WTC11 (cell line): Measurements from ENCODE around the gene ERF. TPM values are rescaled to one million over a fixed set of nuclear protein-coding genes. Genes with fewer than 3 reads are reported as not detected.

ENCODE experiments used
- ATAC-seq: fragments of 200-7000 bp; cut with Tn5 transposase; 2 replicates; pipeline ENCODE4 v1.10.0; 2021; ENCODE audit warnings: mild to moderate bottlenecking, moderate library complexity
- CTCF ChIA-PET: fragments of 300-600 bp; sonication (Branson Sonifier 250); formaldehyde crosslinking; loops from one replicate; lab custom pipeline; 2021; ENCODE audit warnings: antibody characterized with exemption; lab: Charles Lee
- POLR2A ChIA-PET: fragments of 350-600 bp; sonication (Branson Sonifier 250); formaldehyde crosslinking; loops from one replicate; lab custom pipeline; 2021; ENCODE audit warnings: antibody characterized with exemption; lab: Charles Lee
- DNase-seq: peaks from one replicate; pipeline ENCODE4 v3.0.0; 2021; ENCODE audit warnings: low spot score
- H3K27ac Mint-ChIP-seq: 2 replicates; pipeline ENCODE4 v1.8.0; 2021; ENCODE audit warnings: mixed read lengths
- H3K27me3 Mint-ChIP-seq: 2 replicates; pipeline ENCODE4 v1.8.0; 2021; ENCODE audit warnings: low read depth, mild to moderate bottlenecking, moderate library complexity, mixed read lengths
- H3K36me3 Mint-ChIP-seq: 2 replicates; pipeline ENCODE4 v1.8.0; 2021; ENCODE audit warnings: mixed read lengths
- H3K4me1 Mint-ChIP-seq: 2 replicates; pipeline ENCODE4 v1.8.0; 2022; ENCODE audit warnings: mixed read lengths
- H3K4me3 Mint-ChIP-seq: 2 replicates; pipeline ENCODE4 v1.8.0; 2021; ENCODE audit warnings: mild to moderate bottlenecking, moderate library complexity, mixed read lengths
- H3K9me3 Mint-ChIP-seq: 2 replicates; pipeline ENCODE4 v1.8.0; 2021; ENCODE audit warnings: mixed read lengths
- AFF4 ChIP-seq: sonication (generic); formaldehyde crosslinking; IDR thresholded peaks from 2 replicates; pipeline ENCODE4 v1.8.1; 2023; ENCODE audit warnings: mild to moderate bottlenecking, missing genetic modification reagents, borderline replicate concordance
- ATF3 ChIP-seq: sonication (generic); formaldehyde crosslinking; conservative IDR thresholded peaks from 2 replicates; pipeline ENCODE4 v1.8.1; 2022; ENCODE audit warnings: mild to moderate bottlenecking, missing genetic modification reagents
- HMGA2 ChIP-seq: fragments of 250-450 bp; sonication (Bioruptor Pico); IDR thresholded peaks from 2 replicates; pipeline ENCODE4 v1.4.0; 2021; ENCODE audit warnings: mild to moderate bottlenecking, moderate library complexity
- IRF2 ChIP-seq: sonication (generic); formaldehyde crosslinking; IDR thresholded peaks from 2 replicates; pipeline ENCODE4 v1.8.0; 2022; ENCODE audit warnings: low read depth, missing genetic modification reagents, borderline replicate concordance
- KAT7 ChIP-seq: sonication (generic); formaldehyde crosslinking; IDR thresholded peaks from 2 replicates; pipeline ENCODE4 v1.8.1; 2023; ENCODE audit warnings: missing genetic modification reagents, mild to moderate bottlenecking, borderline replicate concordance
- NFATC4 ChIP-seq: fragments of 250-450 bp; sonication (Bioruptor Pico); IDR thresholded peaks from 2 replicates; pipeline ENCODE4 v1.9.0; 2021; ENCODE audit warnings: mild to moderate bottlenecking
- NR1H2 ChIP-seq: sonication (generic); formaldehyde crosslinking; IDR thresholded peaks from 2 replicates; pipeline ENCODE4 v1.9.0; 2021; ENCODE audit warnings: mild to moderate bottlenecking, moderate library complexity, missing genetic modification reagents
- SP1 ChIP-seq: sonication (generic); formaldehyde crosslinking; conservative IDR thresholded peaks from 2 replicates; pipeline ENCODE4 v1.8.1; 2022; ENCODE audit warnings: missing genetic modification reagents
- ZNF263 ChIP-seq: sonication (generic); formaldehyde crosslinking; IDR thresholded peaks from 2 replicates; pipeline ENCODE4 v1.8.1; 2022; ENCODE audit warnings: low read depth, mild to moderate bottlenecking, moderate library complexity, missing genetic modification reagents
- ZNF423 ChIP-seq: fragments of 250-450 bp; sonication (Bioruptor Pico); IDR thresholded peaks from 2 replicates; pipeline ENCODE4 v2.1.2; 2022; ENCODE audit warnings: mild to moderate bottlenecking, moderate library complexity
- ZNF425 ChIP-seq: fragments of 250-450 bp; sonication (Bioruptor Pico); conservative IDR thresholded peaks from 2 replicates; pipeline ENCODE4 v1.9.0; 2021; ENCODE audit warnings: mild to moderate bottlenecking
- total RNA-seq: library from RNA; stranded (reverse); gene quantifications from 3 replicates; pipeline ENCODE4 v1.2.3, GENCODE V29; 2021
- TF ChIP-seq, protein P1 (sequence below): fragments of 250-450 bp; sonication (Bioruptor Pico); IDR thresholded peaks from 2 replicates; pipeline ENCODE4 v1.9.0; 2021; ENCODE audit warnings: moderate library complexity, mild to moderate bottlenecking, inconsistent platforms, borderline replicate concordance
- TF ChIP-seq, protein P2 (sequence below): sonication (generic); formaldehyde crosslinking; IDR thresholded peaks from 2 replicates; pipeline ENCODE4 v1.8.0; 2022; ENCODE audit warnings: mild to moderate bottlenecking, missing genetic modification reagents
- TF ChIP-seq, protein P3 (sequence below): sonication (generic); formaldehyde crosslinking; IDR thresholded peaks from 2 replicates; pipeline ENCODE4 v1.8.0; 2023; ENCODE audit warnings: missing genetic modification reagents, mild to moderate bottlenecking, borderline replicate concordance
- TF ChIP-seq, protein P4 (sequence below): fragments of 250-450 bp; sonication (Bioruptor Pico); IDR thresholded peaks from 2 replicates; pipeline ENCODE4 v1.8.0; 2021; ENCODE audit warnings: mild to moderate bottlenecking

The ERF gene
- total RNA-seq, 1 experiment from 2014 or later: 65.9 TPM

GRCh38 chr19:42292963-42293362, 38.0 kb upstream of the ERF start:
- no peak for DNase-seq
- ATAC-seq: no peak
- no peaks in the 10 kb centered on the region for H3K9me3 Mint-ChIP-seq
- H3K36me3 Mint-ChIP-seq: peaks cover 27% of the 10 kb centered on the region
- ChIA-PET POLR2A (interaction anchor here (0.6 kb wide), 1 partner anchor 52 kb away, joined by 3 read pairs; no protein-coding TSS in a partner anchor), CTCF (interaction anchor here (0.6 to 1.0 kb wide), 6 partner anchors 8 to 74 kb away, joined by 3 to 5 read pairs (median 3); partner anchors contain the start of gene PRR19)
- no peak for TF ChIP-seq ZNF263 (CRISPR knock-in tag)
- no peak for TF ChIP-seq IRF2 (CRISPR knock-in tag)
- H3K27me3 Mint-ChIP-seq: no peaks in the 10 kb centered on the region
- no peak overlapping the region for H3K4me3 Mint-ChIP-seq
- peaks cover 15% of the 10 kb centered on the region for H3K4me1 Mint-ChIP-seq
- no peak overlapping the region; the same call in 1 of the 2 replicates for H3K27ac Mint-ChIP-seq

DNA sequence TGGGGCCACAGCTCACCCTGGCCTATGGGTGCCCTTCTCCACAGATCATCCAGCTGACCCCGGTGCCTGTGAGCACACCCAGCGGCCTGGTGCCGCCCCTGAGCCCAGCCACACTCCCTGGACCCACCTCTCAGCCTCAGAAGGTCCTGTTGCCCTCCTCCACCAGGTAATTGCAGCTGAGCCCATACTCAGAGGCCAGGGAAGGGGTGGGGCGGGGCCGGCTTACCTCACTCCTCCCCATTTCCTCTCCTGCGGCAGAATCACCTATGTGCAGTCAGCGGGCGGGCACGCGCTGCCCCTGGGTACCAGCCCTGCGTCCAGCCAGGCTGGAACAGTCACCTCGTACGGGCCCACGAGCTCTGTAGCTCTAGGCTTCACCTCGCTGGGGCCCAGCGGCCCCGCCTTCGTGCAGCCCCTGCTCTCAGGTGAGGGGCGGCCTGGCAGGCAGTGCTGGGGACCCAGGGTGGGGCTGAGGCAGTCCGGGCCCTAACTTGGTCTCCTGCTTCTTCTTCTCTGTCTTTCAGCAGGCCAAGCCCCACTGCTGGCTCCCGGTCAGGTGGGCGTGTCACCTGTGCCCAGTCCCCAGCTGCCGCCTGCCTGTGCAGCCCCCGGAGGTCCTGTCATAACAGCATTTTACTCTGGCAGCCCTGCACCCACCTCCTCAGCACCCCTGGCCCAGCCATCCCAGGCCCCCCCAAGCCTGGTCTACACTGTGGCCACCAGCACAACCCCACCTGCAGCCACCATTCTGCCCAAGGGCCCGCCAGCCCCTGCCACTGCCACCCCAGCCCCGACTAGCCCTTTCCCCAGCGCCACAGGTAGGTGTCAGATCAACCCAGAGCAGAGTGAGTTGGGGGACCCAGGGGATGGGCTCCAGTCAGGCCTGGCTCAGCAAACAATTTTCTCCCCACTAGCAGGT, 37.4 kb upstream of the ERF start:
- Mint-ChIP-seq H3K9me3 (no peaks in the 10 kb centered on the region), H3K27me3 (no peaks in the 10 kb centered on the region), H3K27ac (peak overlapping the region; percentile 70), H3K36me3 (peaks cover 28% of the 10 kb centered on the region), H3K4me3 (no peak overlapping the region), H3K4me1 (peaks cover 15% of the 10 kb centered on the region)
- DNase-seq (no peak), ATAC-seq (no peak)
- CTCF ChIA-PET: interaction anchor here (0.5 to 2.7 kb wide), 3 partner anchors 10 to 74 kb away, joined by 3 to 11 read pairs (median 3); partner anchors contain the start of gene PRR19
- TF ChIP-seq HMGA2 (no peak), NFATC4 (CRISPR knock-in tag) (no peak), NR1H2 (CRISPR knock-in tag) (no peak), ZNF423 (CRISPR knock-in tag) (no peak)
- TF ChIP-seq, protein P1, sequence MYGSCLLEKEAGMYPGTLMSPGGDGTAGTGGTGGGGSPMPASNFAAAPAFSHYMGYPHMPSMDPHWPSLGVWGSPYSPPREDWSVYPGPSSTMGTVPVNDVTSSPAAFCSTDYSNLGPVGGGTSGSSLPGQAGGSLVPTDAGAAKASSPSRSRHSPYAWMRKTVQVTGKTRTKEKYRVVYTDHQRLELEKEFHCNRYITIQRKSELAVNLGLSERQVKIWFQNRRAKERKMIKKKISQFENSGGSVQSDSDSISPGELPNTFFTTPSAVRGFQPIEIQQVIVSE (CRISPR knock-in tag): no peak
- TF ChIP-seq, protein P2, sequence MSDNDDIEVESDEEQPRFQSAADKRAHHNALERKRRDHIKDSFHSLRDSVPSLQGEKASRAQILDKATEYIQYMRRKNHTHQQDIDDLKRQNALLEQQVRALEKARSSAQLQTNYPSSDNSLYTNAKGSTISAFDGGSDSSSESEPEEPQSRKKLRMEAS: no peak
- TF ChIP-seq, protein P3, sequence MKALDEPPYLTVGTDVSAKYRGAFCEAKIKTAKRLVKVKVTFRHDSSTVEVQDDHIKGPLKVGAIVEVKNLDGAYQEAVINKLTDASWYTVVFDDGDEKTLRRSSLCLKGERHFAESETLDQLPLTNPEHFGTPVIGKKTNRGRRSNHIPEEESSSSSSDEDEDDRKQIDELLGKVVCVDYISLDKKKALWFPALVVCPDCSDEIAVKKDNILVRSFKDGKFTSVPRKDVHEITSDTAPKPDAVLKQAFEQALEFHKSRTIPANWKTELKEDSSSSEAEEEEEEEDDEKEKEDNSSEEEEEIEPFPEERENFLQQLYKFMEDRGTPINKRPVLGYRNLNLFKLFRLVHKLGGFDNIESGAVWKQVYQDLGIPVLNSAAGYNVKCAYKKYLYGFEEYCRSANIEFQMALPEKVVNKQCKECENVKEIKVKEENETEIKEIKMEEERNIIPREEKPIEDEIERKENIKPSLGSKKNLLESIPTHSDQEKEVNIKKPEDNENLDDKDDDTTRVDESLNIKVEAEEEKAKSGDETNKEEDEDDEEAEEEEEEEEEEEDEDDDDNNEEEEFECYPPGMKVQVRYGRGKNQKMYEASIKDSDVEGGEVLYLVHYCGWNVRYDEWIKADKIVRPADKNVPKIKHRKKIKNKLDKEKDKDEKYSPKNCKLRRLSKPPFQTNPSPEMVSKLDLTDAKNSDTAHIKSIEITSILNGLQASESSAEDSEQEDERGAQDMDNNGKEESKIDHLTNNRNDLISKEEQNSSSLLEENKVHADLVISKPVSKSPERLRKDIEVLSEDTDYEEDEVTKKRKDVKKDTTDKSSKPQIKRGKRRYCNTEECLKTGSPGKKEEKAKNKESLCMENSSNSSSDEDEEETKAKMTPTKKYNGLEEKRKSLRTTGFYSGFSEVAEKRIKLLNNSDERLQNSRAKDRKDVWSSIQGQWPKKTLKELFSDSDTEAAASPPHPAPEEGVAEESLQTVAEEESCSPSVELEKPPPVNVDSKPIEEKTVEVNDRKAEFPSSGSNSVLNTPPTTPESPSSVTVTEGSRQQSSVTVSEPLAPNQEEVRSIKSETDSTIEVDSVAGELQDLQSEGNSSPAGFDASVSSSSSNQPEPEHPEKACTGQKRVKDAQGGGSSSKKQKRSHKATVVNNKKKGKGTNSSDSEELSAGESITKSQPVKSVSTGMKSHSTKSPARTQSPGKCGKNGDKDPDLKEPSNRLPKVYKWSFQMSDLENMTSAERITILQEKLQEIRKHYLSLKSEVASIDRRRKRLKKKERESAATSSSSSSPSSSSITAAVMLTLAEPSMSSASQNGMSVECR (CRISPR knock-in tag): no peak
- POLR2A ChIA-PET: no interaction called here

- Mint-ChIP-seq H3K27me3 (no peaks in the 10 kb centered on the region), H3K36me3 (peaks cover 24% of the 10 kb centered on the region), H3K4me3 (no peak overlapping the region), H3K27ac (peak overlapping the region; percentile 70), H3K4me1 (peaks cover 15% of the 10 kb centered on the region), H3K9me3 (no peaks in the 10 kb centered on the region)
- ATAC-seq: peak; percentile 31
- ChIA-PET CTCF (interaction anchor here (0.5 to 2.7 kb wide), 4 partner anchors 9 to 183 kb away, joined by 3 to 11 read pairs (median 4); no protein-coding TSS in a partner anchor), POLR2A (interaction anchor here (0.7 kb wide), 1 partner anchor 1932 kb away, joined by 3 read pairs; no protein-coding TSS in a partner anchor)
- peak; percentile 67 for DNase-seq
- TF ChIP-seq, protein P4, sequence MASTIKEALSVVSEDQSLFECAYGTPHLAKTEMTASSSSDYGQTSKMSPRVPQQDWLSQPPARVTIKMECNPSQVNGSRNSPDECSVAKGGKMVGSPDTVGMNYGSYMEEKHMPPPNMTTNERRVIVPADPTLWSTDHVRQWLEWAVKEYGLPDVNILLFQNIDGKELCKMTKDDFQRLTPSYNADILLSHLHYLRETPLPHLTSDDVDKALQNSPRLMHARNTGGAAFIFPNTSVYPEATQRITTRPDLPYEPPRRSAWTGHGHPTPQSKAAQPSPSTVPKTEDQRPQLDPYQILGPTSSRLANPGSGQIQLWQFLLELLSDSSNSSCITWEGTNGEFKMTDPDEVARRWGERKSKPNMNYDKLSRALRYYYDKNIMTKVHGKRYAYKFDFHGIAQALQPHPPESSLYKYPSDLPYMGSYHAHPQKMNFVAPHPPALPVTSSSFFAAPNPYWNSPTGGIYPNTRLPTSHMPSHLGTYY (CRISPR knock-in tag): no peak
- TF ChIP-seq ATF3: no peak
- no peak for TF ChIP-seq ZNF425 (CRISPR knock-in tag)
- TF ChIP-seq AFF4 (CRISPR knock-in tag): no peak
- no peak for TF ChIP-seq KAT7 (CRISPR knock-in tag)
- no peak for TF ChIP-seq SP1 (CRISPR knock-in tag)
Observed at GRCh38 chr19:42291435-42291810, 36.5 kb upstream of the ERF start.
